Glutamatergic neuron (in vitro differentiated cells): Measurements from ENCODE around the gene FOS. TPM values are rescaled to one million over a fixed set of nuclear protein-coding genes. Genes with fewer than 3 reads are reported as not detected.

ENCODE experiments used
- DNase-seq: peaks from one replicate; pipeline ENCODE4 v3.0.0; 2022
- H3K27ac Mint-ChIP-seq: one replicate; pipeline ENCODE4 v1.8.0; 2020; ENCODE audit warnings: mild to moderate bottlenecking, mixed read lengths, inconsistent platforms; ENCODE audit not compliant: unreplicated experiment
- H3K27me3 Mint-ChIP-seq: one replicate; pipeline ENCODE4 v1.8.0; 2020; ENCODE audit warnings: mild to moderate bottlenecking, moderate library complexity, mixed read lengths, inconsistent platforms; ENCODE audit not compliant: unreplicated experiment
- H3K36me3 Mint-ChIP-seq: one replicate; pipeline ENCODE4 v1.8.0; 2020; ENCODE audit warnings: mild to moderate bottlenecking, mixed read lengths, inconsistent platforms; ENCODE audit not compliant: unreplicated experiment
- H3K4me1 Mint-ChIP-seq: one replicate; pipeline ENCODE4 v1.8.0; 2020; ENCODE audit warnings: mild to moderate bottlenecking, low read depth, mixed read lengths, inconsistent platforms; ENCODE audit not compliant: unreplicated experiment
- H3K4me3 Mint-ChIP-seq: one replicate; pipeline ENCODE4 v1.8.0; 2020; ENCODE audit warnings: mild to moderate bottlenecking, mixed read lengths, inconsistent platforms; ENCODE audit not compliant: unreplicated experiment
- H3K9me3 Mint-ChIP-seq: one replicate; pipeline ENCODE4 v1.8.0; 2020; ENCODE audit warnings: mild to moderate bottlenecking, moderate library complexity, mixed read lengths, inconsistent platforms; ENCODE audit not compliant: unreplicated experiment
- CTCF ChIP-seq: fragments of 200-600 bp; sonication (generic); IDR thresholded peaks from one replicate; pipeline ENCODE4 v1.5.0; 2021; ENCODE audit not compliant: partially characterized antibody, unreplicated experiment
- total RNA-seq: library from RNA; stranded (reverse); fragmentation: NEBNext Ultra II Directional; extraction: Animal tissue kit (Norgen Biotek cat#: 25700); gene quantifications from one replicate; pipeline ENCODE4 v1.2.1, GENCODE V29; 2021; ENCODE audit not compliant: unreplicated experiment

FOS gene
- total RNA-seq, 1 donor from 2014 or later, result 2.9 TPM

GRCh38 chr14:75262641-75263040 is 16.0 kb upstream of the FOS start:
- no peaks in the 10 kb centered on the region for H3K36me3 Mint-ChIP-seq
- no peak overlapping the region for H3K27ac Mint-ChIP-seq
- no peak overlapping the region for H3K4me3 Mint-ChIP-seq
- peaks cover 5% of the 10 kb centered on the region for H3K27me3 Mint-ChIP-seq
- DNase-seq, result no peak
- H3K9me3 Mint-ChIP-seq, result peaks cover 2% of the 10 kb centered on the region
- peaks cover 13% of the 10 kb centered on the region for H3K4me1 Mint-ChIP-seq
- TF ChIP-seq CTCF, result no peak

GRCh38 chr14:75264036-75264435 is 14.6 kb upstream of the FOS start:
- Mint-ChIP-seq H3K27ac (no peak overlapping the region), H3K4me1 (peaks cover 7% of the 10 kb centered on the region), H3K4me3 (no peak overlapping the region)

GRCh38 chr14:75267141-75267721 is 11.4 kb upstream of the FOS start:
- Mint-ChIP-seq H3K9me3 (peaks cover 2% of the 10 kb centered on the region), H3K36me3 (peaks cover 4% of the 10 kb centered on the region), H3K4me1 (no peaks in the 10 kb centered on the region), H3K4me3 (no peak overlapping the region), H3K27ac (no peak overlapping the region), H3K27me3 (peaks cover 4% of the 10 kb centered on the region)
- TF ChIP-seq CTCF, result no peak
- no peak for DNase-seq

More at GRCh38 chr14:75264036-75264435, 14.6 kb upstream of the FOS start:
- TF ChIP-seq CTCF, result no peak
- peaks cover 2% of the 10 kb centered on the region for H3K9me3 Mint-ChIP-seq
- H3K27me3 Mint-ChIP-seq, result peaks cover 2% of the 10 kb centered on the region
- no peaks in the 10 kb centered on the region for H3K36me3 Mint-ChIP-seq
- no peak for DNase-seq

GRCh38 chr14:75268633-75269550 is 9.7 kb upstream of the FOS start:
- DNase-seq, result no peak
- H3K9me3 Mint-ChIP-seq, result peaks cover 2% of the 10 kb centered on the region
- peaks cover 8% of the 10 kb centered on the region for H3K27me3 Mint-ChIP-seq
- TF ChIP-seq CTCF, result no peak
- no peaks in the 10 kb centered on the region for H3K4me1 Mint-ChIP-seq
- H3K4me3 Mint-ChIP-seq, result no peak overlapping the region
- no peak overlapping the region for H3K27ac Mint-ChIP-seq
- peaks cover 4% of the 10 kb centered on the region for H3K36me3 Mint-ChIP-seq

- Mint-ChIP-seq H3K27me3 (peaks cover 11% of the 10 kb centered on the region), H3K27ac (no peak overlapping the region), H3K36me3 (peaks cover 4% of the 10 kb centered on the region), H3K4me3 (no peak overlapping the region), H3K9me3 (peaks cover 2% of the 10 kb centered on the region), H3K4me1 (no peaks in the 10 kb centered on the region)
- DNase-seq, result no peak
- TF ChIP-seq CTCF, result no peak
Measured at GRCh38 chr14:75271514-75271913, 7.1 kb upstream of the FOS start.
